Measurements from ENCODE around the gene APOBEC3F.
"Not testable (repeated sequence)": the region's sequence is repeated elsewhere in the genome, so short reads cannot be mapped to it uniquely, and the experiment has no call there.

APOBEC3F gene

GRCh38 chr22:39040538-39041296, at the start of gene APOBEC3F:
TSS of gene APOBEC3F (plus strand) at chr22:39040864. CDS start at chr22:39040961, 97 bp downstream.
- Histone ChIP-seq H3K27ac (ENCODE audit: low read length) (peak within 1 kb of the TSS; percentile 53), H3K9ac (ENCODE audit: low read depth, low read length) (peak within 1 kb of the TSS; percentile 53; the same call in 1 of the 2 replicates), H3K4me3 (ENCODE audit: low read length) (peak within 1 kb of the TSS; percentile 57), H3K4me1 (ENCODE audit: insufficient read depth, low read length) (peaks cover 10% of the 10 kb centered on the region; the same call in 1 of the 2 replicates)
- H3K9me3 ChIP-seq (ENCODE audit: insufficient read depth, low read depth, low read length); H3K27me3 ChIP-seq (ENCODE audit: insufficient read depth, low read length); H3K36me3 ChIP-seq (ENCODE audit: insufficient read depth, low read depth, low read length): not testable (repeated sequence)

GRCh38 chr22:38992871-38993371, 47.7 kb upstream of the APOBEC3F start:
- not testable (repeated sequence) for H3K36me3 ChIP-seq (ENCODE audit: insufficient read depth, low read depth, low read length); H3K4me3 ChIP-seq (ENCODE audit: low read length); H3K27ac ChIP-seq (ENCODE audit: low read length); H3K9me3 ChIP-seq (ENCODE audit: insufficient read depth, low read depth, low read length); H3K4me1 ChIP-seq (ENCODE audit: insufficient read depth, low read length); H3K9ac ChIP-seq (ENCODE audit: low read depth, low read length); H3K27me3 ChIP-seq (ENCODE audit: insufficient read depth, low read length)

GRCh38 chr22:38996105-38996504, 44.6 kb upstream of the APOBEC3F start:
- Histone ChIP-seq H3K9me3 (ENCODE audit: insufficient read depth, low read depth, low read length) (no peaks in the 10 kb centered on the region), H3K27me3 (ENCODE audit: insufficient read depth, low read length) (no peaks in the 10 kb centered on the region), H3K4me3 (ENCODE audit: low read length) (no peak overlapping the region), H3K36me3 (ENCODE audit: insufficient read depth, low read depth, low read length) (no peaks in the 10 kb centered on the region), H3K4me1 (ENCODE audit: insufficient read depth, low read length) (peaks cover 13% of the 10 kb centered on the region; the same call in 1 of the 2 replicates), H3K27ac (ENCODE audit: low read length) (no peak overlapping the region), H3K9ac (ENCODE audit: low read depth, low read length) (no peak overlapping the region)

- peak overlapping the region; percentile 42 for H3K27ac ChIP-seq (ENCODE audit: low read length)
- H3K9ac ChIP-seq (ENCODE audit: low read depth, low read length): peak overlapping the region; percentile 39; the same call in 1 of the 2 replicates
- no peaks in the 10 kb centered on the region for H3K27me3 ChIP-seq (ENCODE audit: insufficient read depth, low read length)
- H3K36me3 ChIP-seq (ENCODE audit: insufficient read depth, low read depth, low read length): no peaks in the 10 kb centered on the region
- H3K4me3 ChIP-seq (ENCODE audit: low read length): no peak overlapping the region
- H3K9me3 ChIP-seq (ENCODE audit: insufficient read depth, low read depth, low read length): no peaks in the 10 kb centered on the region
- H3K4me1 ChIP-seq (ENCODE audit: insufficient read depth, low read length): peaks cover 11% of the 10 kb centered on the region; the same call in 1 of the 2 replicates
These were observed 43.1 kb upstream of the APOBEC3F start for GRCh38 chr22:38997518-38997917.

- H3K9me3 ChIP-seq (ENCODE audit: insufficient read depth, low read depth, low read length): no peaks in the 10 kb centered on the region
- no peaks in the 10 kb centered on the region for H3K27me3 ChIP-seq (ENCODE audit: insufficient read depth, low read length)
- peak overlapping the region; percentile 38; the same call in 1 of the 2 replicates for H3K9ac ChIP-seq (ENCODE audit: low read depth, low read length)
- H3K4me1 ChIP-seq (ENCODE audit: insufficient read depth, low read length): peaks cover 10% of the 10 kb centered on the region; the same call in 1 of the 2 replicates
- H3K36me3 ChIP-seq (ENCODE audit: insufficient read depth, low read depth, low read length): no peaks in the 10 kb centered on the region
- no peak overlapping the region for H3K4me3 ChIP-seq (ENCODE audit: low read length)
- no peak overlapping the region for H3K27ac ChIP-seq (ENCODE audit: low read length)
These were observed 37.5 kb upstream of the APOBEC3F start for GRCh38 chr22:39003165-39003638.

GRCh38 chr22:39007177-39007576, 33.5 kb upstream of the APOBEC3F start:
- Histone ChIP-seq H3K27ac (ENCODE audit: low read length) (no peak overlapping the region), H3K9ac (ENCODE audit: low read depth, low read length) (no peak overlapping the region), H3K9me3 (ENCODE audit: insufficient read depth, low read depth, low read length) (no peaks in the 10 kb centered on the region), H3K36me3 (ENCODE audit: insufficient read depth, low read depth, low read length) (no peaks in the 10 kb centered on the region), H3K4me1 (ENCODE audit: insufficient read depth, low read length) (peaks cover 3% of the 10 kb centered on the region; the same call in 1 of the 2 replicates), H3K27me3 (ENCODE audit: insufficient read depth, low read length) (no peaks in the 10 kb centered on the region), H3K4me3 (ENCODE audit: low read length) (no peak overlapping the region)

GRCh38 chr22:39008271-39008850, 32.3 kb upstream of the APOBEC3F start:
- not testable (repeated sequence) for H3K4me1 ChIP-seq (ENCODE audit: insufficient read depth, low read length); H3K36me3 ChIP-seq (ENCODE audit: insufficient read depth, low read depth, low read length); H3K27me3 ChIP-seq (ENCODE audit: insufficient read depth, low read length); H3K27ac ChIP-seq (ENCODE audit: low read length); H3K9ac ChIP-seq (ENCODE audit: low read depth, low read length); H3K4me3 ChIP-seq (ENCODE audit: low read length); H3K9me3 ChIP-seq (ENCODE audit: insufficient read depth, low read depth, low read length)

GRCh38 chr22:39010946-39011345, 29.7 kb upstream of the APOBEC3F start:
- peaks cover 14% of the 10 kb centered on the region; the same call in 1 of the 2 replicates for H3K4me1 ChIP-seq (ENCODE audit: insufficient read depth, low read length)
- H3K9me3 ChIP-seq (ENCODE audit: insufficient read depth, low read depth, low read length): no peaks in the 10 kb centered on the region
- H3K27ac ChIP-seq (ENCODE audit: low read length): no peak overlapping the region
- no peak overlapping the region for H3K9ac ChIP-seq (ENCODE audit: low read depth, low read length)
- H3K27me3 ChIP-seq (ENCODE audit: insufficient read depth, low read length): no peaks in the 10 kb centered on the region
- H3K4me3 ChIP-seq (ENCODE audit: low read length): no peak overlapping the region
- no peaks in the 10 kb centered on the region for H3K36me3 ChIP-seq (ENCODE audit: insufficient read depth, low read depth, low read length)

- Histone ChIP-seq H3K27me3 (ENCODE audit: insufficient read depth, low read length) (no peaks in the 10 kb centered on the region), H3K36me3 (ENCODE audit: insufficient read depth, low read depth, low read length) (no peaks in the 10 kb centered on the region), H3K9ac (ENCODE audit: low read depth, low read length) (no peak overlapping the region), H3K27ac (ENCODE audit: low read length) (no peak overlapping the region), H3K9me3 (ENCODE audit: insufficient read depth, low read depth, low read length) (no peaks in the 10 kb centered on the region), H3K4me1 (ENCODE audit: insufficient read depth, low read length) (peaks cover 14% of the 10 kb centered on the region; the same call in 1 of the 2 replicates), H3K4me3 (ENCODE audit: low read length) (no peak overlapping the region)
These were observed 27.8 kb upstream of the APOBEC3F start for GRCh38 chr22:39012533-39013511.

- Histone ChIP-seq H3K9ac (ENCODE audit: low read depth, low read length) (peak overlapping the region; percentile 49; the same call in 1 of the 2 replicates), H3K27ac (ENCODE audit: low read length) (peak overlapping the region; percentile 48), H3K4me1 (ENCODE audit: insufficient read depth, low read length) (peaks cover 14% of the 10 kb centered on the region; the same call in 1 of the 2 replicates)
- H3K9me3 ChIP-seq (ENCODE audit: insufficient read depth, low read depth, low read length); H3K4me3 ChIP-seq (ENCODE audit: low read length); H3K27me3 ChIP-seq (ENCODE audit: insufficient read depth, low read length); H3K36me3 ChIP-seq (ENCODE audit: insufficient read depth, low read depth, low read length): not testable (repeated sequence)
These were observed 27.1 kb upstream of the APOBEC3F start for GRCh38 chr22:39013561-39013941.
